Right lobe of liver (tissue), 6 donors: ENCODE data around the gene SYCE3. TPM values are rescaled to one million over a fixed set of nuclear protein-coding genes. Genes with fewer than 3 reads are reported as not detected.

Source experiments
- ATAC-seq, 4 donors: fragments of 200-7000 bp; cut with Tn5 transposase; one replicate each; pipeline ENCODE4 v1.9.1; 2020; ENCODE audit warnings: mild to moderate bottlenecking in 4 of 4, moderate library complexity in 4 of 4
- DNase-seq, 3 donors: peaks; one replicate each; pipeline ENCODE4 v3.0.0-alpha.2; 2020
- H3K27ac ChIP-seq, 3 donors: fragments of 200-600 bp; one replicate each; pipeline ENCODE4 v1.8.0; 2022
- H3K27me3 ChIP-seq, 2 donors: fragments of 200-600 bp; one replicate each; pipeline ENCODE4 v1.8.0; 2022
- H3K36me3 ChIP-seq, 4 donors: fragments of 200-600 bp; sonication (generic) in 1 of 4; one replicate each; pipeline versions ENCODE4 v1.5.1 to v1.8.0; 2017 to 2022; ENCODE audit warnings: control low read depth in 1 of 4
- H3K4me1 ChIP-seq, 4 donors: fragments of 200-600 bp; sonication (generic) in 1 of 4; one replicate each; pipeline versions ENCODE4 v1.5.1 to v1.8.0; 2017 to 2022; ENCODE audit warnings: control low read depth in 1 of 4
- H3K4me3 ChIP-seq, 3 donors: fragments of 200-600 bp; one replicate each; pipeline ENCODE4 v1.8.0; 2022
- H3K9me3 ChIP-seq, 4 donors: fragments of 200-600 bp; sonication (generic) in 1 of 4; one replicate each; pipeline versions ENCODE4 v1.5.1 to v1.8.0; 2017 to 2022; ENCODE audit warnings: control low read depth in 1 of 4
- CTCF ChIP-seq, 4 donors: fragments of 200-600 bp in 3 of 4; fragments of 450-650 bp in 1 of 4; IDR thresholded peaks; one replicate each; pipeline versions ENCODE4 v1.5.1 to v1.8.0; 2016 to 2022; ENCODE audit warnings: antibody characterized with exemption in 4 of 4, mild to moderate bottlenecking in 2 of 4
- POLR2A ChIP-seq: fragments of 450-650 bp; IDR thresholded peaks from one replicate; pipeline ENCODE4 v1.6.1; 2017; ENCODE audit warnings: antibody characterized with exemption, mild to moderate bottlenecking
- WGBS: methylation state at CpG from one replicate; pipeline ENCODE4 v1.1.6; 2018; ENCODE audit warnings: low coverage, low lambda C conversion rate; ENCODE audit not compliant: insufficient coverage; ENCODE audit errors: missing lambda C conversion rate; 5-methylcytosine and 5-hydroxymethylcytosine counted together
- intact Hi-C, 2 donors: fragments of 100-400 bp; cut with DNase I; formaldehyde crosslinking; loops; one replicate each; pipeline versions ENCODE4 v1.11.2 to v1.14.1; 2022
- total RNA-seq, 6 experiments: library from RNA; depleted of rRNA in 2 of 6; stranded (reverse); fragments of >200 nt in 2 of 6; fragmentation: NEBNext Ultra II Directional in 3 of 6; extraction: Animal tissue kit (Norgen Biotek cat#: 25700) in 3 of 6; gene quantifications; one replicate each; pipeline versions ENCODE4 v1.1.0 to v1.2.4, GENCODE V29; 2016 to 2023
- donor health status: DM: no; HTN: yes; CAD: no.
- donor health status: DM: no; HTN: no; CAD: no.
- donor health status: DM: no; HTN: no; CAD: no.
- donor health status: DM: no; HTN: yes; CAD: no.
- donor health status: DM: no; HTN: yes; CAD: no.

Gene SYCE3
- total RNA-seq, 6 experiments from 2014 or later, result 3.3 to 4.7 TPM; not detected in 4

GRCh38 chr22:50546326-50547262 lies 16.1 kb downstream of the SYCE3 start:
- no peak overlapping the region for H3K4me3 ChIP-seq
- intact Hi-C loops, result no loop called here
- no peaks in the 10 kb centered on the region for H3K36me3 ChIP-seq
- WGBS, result no CpG with 5 or more reads among the region's 78 CpGs
- peaks cover 0 to 8% (median 0%) of the 10 kb centered on the region in 4 donors for H3K4me1 ChIP-seq
- TF ChIP-seq CTCF (IDR thresholded peaks at IDR 0.05) (no peak), POLR2A (no peak)
- H3K27me3 ChIP-seq, result no peaks in the 10 kb centered on the region
- H3K27ac ChIP-seq, result no peak overlapping the region
- no peaks in the 10 kb centered on the region for H3K9me3 ChIP-seq
- DNase-seq, result peak in 1 of 3 donors; percentile 57
- ATAC-seq, result no peak

- ATAC-seq, result no peak
- H3K4me3 ChIP-seq, result no peak within 1 kb of the TSS
- DNase-seq, result peak in 1 of 3 donors; percentile 44
- TF ChIP-seq POLR2A (no peak), CTCF (IDR thresholded peaks at IDR 0.05) (no peak)
- H3K9me3 ChIP-seq, result no peaks in the 10 kb centered on the region
- intact Hi-C loops, result no loop called here
- H3K36me3 ChIP-seq, result no peaks in the 10 kb centered on the region
- no peaks in the 10 kb centered on the region for H3K27me3 ChIP-seq
- H3K27ac ChIP-seq, result peak within 1 kb of the TSS in 1 of 3 donors; percentile 96
- peaks cover 0 to 8% (median 0%) of the 10 kb centered on the region in 4 donors for H3K4me1 ChIP-seq
- 70% methylated on average over 6 of the region's 10 CpGs for WGBS
Observed at GRCh38 chr22:50545522-50546325, 17.0 kb downstream of the SYCE3 start, which contains the start of gene KLHDC7B. Gene KLHDC7B (plus strand): TSS chr22:50545899. CDS start chr22:50546244, 345 bp downstream.

- Histone ChIP-seq H3K27me3 (no peaks in the 10 kb centered on the region), H3K9me3 (no peaks in the 10 kb centered on the region), H3K36me3 (no peaks in the 10 kb centered on the region), H3K27ac (peak overlapping the region in 2 of 3 donors; percentile 66 to 96), H3K4me1 (peaks cover 0 to 14% (median 4%) of the 10 kb centered on the region in 4 donors), H3K4me3 (no peak overlapping the region)
- TF ChIP-seq CTCF (IDR thresholded peaks at IDR 0.05) (no peak), POLR2A (no peak)
- 68% methylated on average over 5 of the region's 5 CpGs for WGBS
- DNase-seq, result peak in 1 of 3 donors; percentile 57
- intact Hi-C loops, result no loop called here
- ATAC-seq, result peak in 1 of 4 donors; percentile 4
Observed at GRCh38 chr22:50544746-50545253, 17.9 kb downstream of the SYCE3 start.

- peak; percentile 54 for TF ChIP-seq POLR2A
- TF ChIP-seq CTCF (IDR thresholded peaks at IDR 0.05), result peak; percentile 48 to 65 (median 55)
- peaks cover 0 to 17% (median 5%) of the 10 kb centered on the region in 4 donors for H3K4me1 ChIP-seq
- no peaks in the 10 kb centered on the region for H3K36me3 ChIP-seq
- ATAC-seq (peak; percentile 68 to 75 (median 72)), DNase-seq (peak; percentile 86 to 89 (median 89))
- no peaks in the 10 kb centered on the region for H3K9me3 ChIP-seq
- H3K4me3 ChIP-seq, result peak overlapping the region; percentile 18 to 36 (median 21)
- peak overlapping the region; percentile 27 to 96 (median 66) for H3K27ac ChIP-seq
- intact Hi-C loops, result no loop called here
- 7% methylated on average over 16 of the region's 52 CpGs for WGBS
- H3K27me3 ChIP-seq, result no peaks in the 10 kb centered on the region
Observed at GRCh38 chr22:50544078-50544745, 18.5 kb downstream of the SYCE3 start.
